ENCODE results near the gene HECTD1.

- no peak for TF ChIP-seq CTCF (conservative IDR thresholded peaks at IDR 0.05; ENCODE audit: low read length)
- no peak for TF ChIP-seq EZH2phosphoT487 (IDR thresholded peaks at IDR 0.05; ENCODE audit: borderline replicate concordance, low read depth, low read length)
Observed at GRCh38 chr14:31255286-31255685, 47.7 kb upstream of the HECTD1 start.
